Measurements from ENCODE around the gene CFAP126.
A peak's percentile ranks its signal among the peaks of the same experiment; 100 is the strongest.
"Not testable (repeated sequence)": the region's sequence is repeated elsewhere in the genome, so short reads cannot be mapped to it uniquely, and the experiment has no call there.

Gene CFAP126

DNA sequence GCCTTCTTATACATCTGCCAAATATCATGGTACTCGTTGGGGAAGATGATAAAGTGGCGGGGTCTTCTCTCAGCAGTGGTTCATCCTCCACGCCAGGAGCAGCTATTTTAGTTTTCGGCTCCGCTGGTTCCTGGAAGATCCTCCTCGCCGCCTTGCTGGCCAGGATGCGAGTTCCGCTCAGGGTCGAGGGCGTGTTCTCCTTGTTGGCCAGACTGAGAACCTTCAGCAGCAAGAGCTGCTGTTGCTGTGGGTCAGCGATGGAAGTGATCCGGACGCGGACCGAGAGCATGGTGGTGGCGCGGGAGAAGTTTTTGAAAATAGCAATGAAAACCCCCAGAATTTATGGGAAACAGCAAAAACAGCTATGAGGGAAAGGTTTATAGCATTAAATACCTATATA, 11.4 kb upstream of the CFAP126 start:
- no peak for DNase-seq

DNA sequence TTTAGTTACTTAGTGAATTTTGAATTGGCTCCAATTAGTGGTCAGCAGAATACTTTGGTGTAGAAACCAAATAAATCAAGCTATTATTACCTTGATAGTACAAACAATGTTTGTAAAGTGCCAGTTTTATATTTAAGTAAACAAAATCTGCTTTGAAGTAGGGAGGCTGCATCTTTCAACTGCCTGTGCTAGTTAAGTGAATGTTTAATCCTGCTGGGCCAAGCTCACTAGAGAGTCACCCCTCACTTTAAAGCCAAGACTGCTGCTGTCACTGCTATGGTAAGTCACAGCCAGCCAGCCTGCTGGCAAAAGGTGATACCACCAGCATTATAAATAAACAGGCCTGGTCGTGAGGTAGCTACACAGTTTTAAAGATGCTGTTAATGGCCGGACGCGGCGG, 10.3 kb upstream of the CFAP126 start:
- no peak for DNase-seq

DNA sequence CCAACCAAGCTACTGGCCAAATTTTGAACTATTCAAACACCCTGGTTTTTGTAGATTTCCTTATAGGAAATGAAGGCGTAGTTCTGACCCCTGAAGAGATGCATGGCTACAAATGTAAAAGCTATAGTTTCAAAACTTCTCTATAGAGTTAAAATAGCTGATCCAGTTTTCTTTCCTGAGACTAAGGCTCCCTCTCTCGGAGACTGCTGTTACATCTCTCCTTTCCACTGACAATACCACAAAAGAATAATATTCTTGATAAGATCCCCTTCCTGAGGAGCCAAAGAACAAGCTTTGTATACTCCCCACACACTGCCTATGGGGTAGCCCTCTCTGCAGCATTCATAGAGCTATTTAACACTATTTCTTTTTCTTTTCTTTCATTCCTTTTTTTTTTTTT, 6.7 kb upstream of the CFAP126 start:
- no peak for DNase-seq

DNA sequence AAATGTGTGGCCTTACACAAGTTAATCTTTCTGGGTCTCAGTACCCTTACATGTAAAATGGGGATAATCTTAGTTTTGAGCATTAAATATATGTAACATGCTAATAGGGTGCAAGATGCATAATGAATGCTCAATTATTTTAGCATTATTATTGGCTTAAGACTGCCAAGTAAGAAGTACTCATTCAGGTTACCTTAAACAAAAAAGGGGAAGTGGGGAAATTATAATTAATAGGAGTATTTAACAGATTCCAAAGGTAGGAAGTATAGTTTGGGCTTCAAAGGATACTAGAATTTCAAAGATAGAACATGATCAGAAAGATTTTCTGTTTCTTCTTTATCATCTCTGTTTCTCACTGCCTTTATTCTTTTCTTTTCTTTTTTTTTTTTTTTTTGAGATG, 5.8 kb upstream of the CFAP126 start:
- DNase-seq, result no peak

DNA sequence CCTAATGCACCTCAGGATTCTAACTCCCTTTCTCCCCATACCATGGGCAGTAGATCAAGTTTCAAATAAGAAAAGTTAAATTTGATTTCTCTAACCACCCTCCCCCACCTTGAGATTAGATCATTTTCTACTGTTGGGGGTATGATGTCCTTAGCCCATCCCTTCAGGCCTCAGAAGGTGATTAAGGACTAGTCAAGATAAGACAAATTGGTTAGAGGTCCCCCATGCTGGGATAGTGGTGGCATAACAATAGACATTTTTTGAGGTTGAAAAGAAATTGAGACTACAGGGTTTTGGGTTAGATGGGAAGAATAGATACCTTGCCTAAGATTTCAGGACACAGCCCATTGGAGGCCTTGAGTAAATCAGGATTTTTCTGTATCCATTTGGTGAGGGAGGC, 2.5 kb downstream of the CFAP126 start:
- no peak for DNase-seq

DNA sequence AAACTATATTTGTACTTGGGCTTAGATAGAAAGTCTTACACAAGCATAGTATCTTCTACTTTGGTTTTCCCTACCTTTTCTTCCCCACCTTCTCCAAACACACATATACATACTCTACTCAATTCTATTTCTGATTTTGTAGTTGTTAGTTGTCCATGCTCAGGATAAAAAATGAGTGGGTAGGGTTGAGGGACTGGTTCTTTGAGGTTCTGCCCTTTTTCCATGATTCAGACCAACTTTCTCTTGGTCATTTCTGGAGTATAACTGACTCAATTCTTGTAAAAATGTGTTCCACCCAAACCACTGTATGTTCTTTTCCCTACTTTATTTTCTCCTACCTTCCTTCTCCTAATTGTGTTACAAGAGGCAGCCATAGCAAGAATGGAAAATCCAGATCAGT, 3.3 kb downstream of the CFAP126 start:
- no peak for DNase-seq

DNA sequence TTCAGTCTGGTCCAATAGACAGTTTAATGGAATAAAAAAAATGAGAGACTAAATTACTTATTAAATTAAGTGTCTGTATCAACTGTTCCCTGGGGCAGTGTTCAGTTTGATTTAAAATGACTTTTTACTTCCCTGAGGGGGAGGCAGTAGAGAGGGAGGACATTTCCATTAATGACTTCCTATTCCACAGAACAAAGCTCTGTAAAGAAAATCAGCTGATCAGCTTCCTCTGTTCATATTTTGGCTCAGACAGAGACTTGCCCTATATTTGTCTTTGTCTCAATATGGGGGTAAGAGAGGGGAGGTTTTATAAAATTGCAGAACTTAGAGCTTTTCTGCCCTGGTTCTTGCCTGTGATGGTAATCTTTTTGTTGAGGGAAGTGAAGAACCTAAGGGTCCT, 8.4 kb downstream of the CFAP126 start:
- DNase-seq, result no peak

DNA sequence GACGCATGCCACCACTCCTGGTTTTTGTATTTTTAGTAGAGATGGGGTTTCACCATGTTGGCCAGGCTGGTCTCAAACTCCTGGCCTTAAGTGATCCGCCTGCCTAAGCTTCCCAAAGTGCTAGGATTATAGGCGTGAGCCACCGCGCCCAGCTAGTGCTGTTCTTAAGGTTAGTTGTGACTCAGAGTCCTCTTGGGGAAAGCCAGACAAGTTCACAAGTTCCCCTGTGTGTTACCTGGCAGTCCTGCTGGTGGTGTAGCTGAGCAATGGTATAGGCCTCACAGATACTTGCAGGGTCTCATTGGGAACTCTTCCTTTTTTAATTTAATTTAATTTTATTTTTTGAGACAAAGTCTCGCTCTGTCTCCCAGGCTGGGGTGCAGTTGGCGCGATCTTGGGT, 10.6 kb downstream of the CFAP126 start:
- no peak for DNase-seq

DNA sequence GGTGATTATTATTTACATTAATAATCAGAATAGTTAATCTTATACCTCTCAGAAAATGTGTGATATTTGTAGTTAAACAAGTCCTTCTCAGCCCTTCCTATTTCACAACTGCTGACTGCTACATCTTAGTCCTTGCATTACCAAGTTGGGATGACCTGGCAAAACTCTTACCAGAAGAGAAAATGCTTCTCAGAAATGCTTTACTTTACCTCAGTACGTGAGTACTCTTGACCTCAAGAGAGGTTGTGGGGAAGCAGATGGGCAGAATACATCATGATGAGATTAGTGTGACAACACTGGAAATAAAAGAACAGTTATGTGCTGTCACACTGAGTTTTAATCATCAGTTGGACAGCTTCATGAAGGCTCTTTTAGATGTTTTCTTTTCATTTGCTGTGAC, 16.2 kb downstream of the CFAP126 start:
- DNase-seq, result peak in 1 of 5 donors; percentile 6

DNA sequence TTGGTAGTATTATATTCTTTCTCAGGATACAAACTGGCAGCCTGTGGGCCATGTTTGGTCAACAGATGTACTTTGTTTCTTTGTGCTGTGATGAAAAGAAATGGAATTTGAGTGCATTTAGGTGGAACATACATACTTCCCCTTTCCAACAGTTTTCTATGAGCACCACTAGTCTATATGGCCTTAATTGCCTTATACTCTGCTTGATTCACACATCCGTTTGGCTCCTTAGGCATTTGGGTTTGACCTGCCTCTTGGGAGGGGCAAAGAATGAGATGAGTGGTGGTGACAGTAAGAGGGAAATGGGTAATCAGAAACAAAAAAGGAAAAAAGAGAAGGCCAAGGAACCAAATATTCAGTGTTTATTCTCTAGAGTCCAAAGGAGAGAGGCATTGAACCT, 17.0 kb downstream of the CFAP126 start:
- no peak for DNase-seq

DNA sequence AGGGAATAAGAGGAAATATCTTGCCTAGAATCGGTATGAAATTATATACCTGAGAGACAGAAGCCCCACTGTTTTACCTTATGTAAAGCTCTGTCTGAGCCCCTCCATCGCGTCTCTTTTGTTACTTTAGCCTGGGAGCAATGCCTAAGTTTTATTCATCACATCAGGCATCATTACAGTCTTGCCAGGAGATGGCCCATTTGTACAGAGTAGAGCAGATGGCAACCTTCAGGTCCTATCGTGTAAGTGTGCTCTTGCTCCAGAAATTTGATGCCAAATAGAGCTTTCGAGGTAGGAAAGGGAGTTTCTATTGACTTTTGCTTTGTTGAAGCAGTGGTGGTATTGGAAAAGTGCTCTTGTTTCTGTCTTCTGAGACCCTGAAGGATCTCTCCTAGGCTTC, 24.9 kb downstream of the CFAP126 start:
- DNase-seq, result no peak

DNA sequence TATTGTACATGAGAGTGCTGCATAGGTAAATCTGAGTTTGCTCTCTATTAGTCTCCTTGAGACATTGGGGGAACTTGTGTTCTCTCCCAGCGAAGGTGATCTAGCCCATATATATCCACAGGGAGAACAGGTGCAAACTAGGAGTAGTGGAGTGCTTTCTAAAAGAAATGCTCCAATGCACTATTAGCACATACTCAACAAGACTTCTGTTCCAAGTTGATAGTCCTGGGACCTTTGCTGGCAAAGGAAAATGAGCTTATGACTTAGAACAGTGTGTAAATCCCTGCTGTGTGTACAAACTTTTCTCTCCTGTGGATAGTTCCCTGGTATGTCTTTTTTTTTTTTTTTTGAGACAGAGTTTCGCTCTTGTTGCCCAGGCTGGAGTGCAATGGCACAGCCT, 25.5 kb downstream of the CFAP126 start:
- no peak for DNase-seq

DNA sequence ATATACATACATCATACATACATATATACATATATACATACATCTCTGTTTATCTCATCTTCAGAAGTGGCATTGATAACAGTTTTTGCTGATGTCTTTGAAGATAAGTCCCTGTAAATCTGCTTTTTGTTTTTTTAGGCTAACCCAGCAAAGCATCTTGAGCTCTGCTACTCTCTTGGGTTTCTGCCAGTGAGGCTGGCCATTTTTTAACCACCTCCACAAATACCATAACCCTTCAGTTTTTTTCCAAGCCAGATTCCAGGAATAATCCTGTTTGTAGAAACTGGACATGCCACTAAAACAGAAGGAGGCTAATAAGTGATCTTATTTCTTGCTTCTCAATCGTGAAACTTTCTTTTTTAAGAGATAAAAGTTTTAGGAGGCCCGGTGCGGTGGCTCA, 31.9 kb downstream of the CFAP126 start:
- DNase-seq, result no peak

DNA sequence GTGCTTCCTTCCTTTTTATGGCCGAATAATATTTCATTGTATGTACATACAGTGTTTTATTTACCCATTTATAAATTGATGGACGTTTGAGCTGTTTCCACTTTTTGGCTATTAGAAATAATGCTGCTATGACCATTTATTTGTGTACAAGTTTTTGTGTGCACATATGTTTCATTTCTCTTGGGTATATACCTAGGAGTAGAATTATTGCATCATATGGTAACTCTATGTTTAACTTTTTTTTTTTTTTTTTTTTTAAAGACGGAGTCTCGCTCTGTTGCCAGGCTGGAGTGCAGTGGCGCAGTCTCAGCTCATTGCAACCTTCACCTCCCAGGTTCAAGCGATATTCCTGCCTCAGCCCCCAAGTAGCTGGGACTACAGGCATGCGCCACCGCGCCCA, 34.5 kb downstream of the CFAP126 start:
- no peak for DNase-seq

DNA sequence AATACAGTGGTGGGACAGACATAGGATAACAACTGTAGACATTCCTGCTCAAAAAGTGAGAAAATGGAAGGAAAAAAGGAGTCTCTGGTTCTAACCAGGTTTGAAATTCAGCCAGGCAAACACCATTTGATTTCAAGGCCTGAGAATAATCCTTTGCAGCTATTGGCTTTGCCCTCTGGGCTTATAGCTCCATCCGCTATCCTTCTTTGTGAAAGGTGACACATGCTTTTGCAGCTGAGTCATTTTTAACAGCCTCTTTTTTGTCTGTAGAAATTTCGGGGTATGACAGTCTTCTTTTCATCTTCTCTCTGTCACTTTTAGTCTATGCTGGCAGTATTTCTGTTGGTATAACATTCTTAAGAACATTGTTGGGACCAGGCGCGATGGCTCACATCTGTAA, 37.3 kb downstream of the CFAP126 start:
- DNase-seq, result no peak

DNA sequence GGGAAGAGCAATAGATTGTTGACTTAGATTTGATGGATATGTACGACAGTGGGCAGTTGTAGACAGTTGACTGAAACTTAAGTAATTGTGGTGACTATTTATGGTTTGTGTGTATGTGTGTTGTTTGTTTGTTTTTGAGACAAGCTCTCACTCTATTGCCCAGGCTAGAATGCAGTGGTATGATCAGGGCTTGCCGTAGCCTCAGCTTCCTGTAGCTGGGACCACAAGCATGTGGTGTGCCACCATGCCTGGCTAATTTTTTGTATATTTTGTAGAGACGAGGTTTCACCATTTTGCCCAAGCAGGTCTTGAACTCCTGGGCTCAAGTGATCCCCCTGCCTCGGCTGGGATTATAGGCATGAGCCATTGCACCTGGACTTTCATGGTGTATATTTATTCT, 43.7 kb downstream of the CFAP126 start:
- DNase-seq, result peak in 1 of 5 donors; percentile 16

DNA sequence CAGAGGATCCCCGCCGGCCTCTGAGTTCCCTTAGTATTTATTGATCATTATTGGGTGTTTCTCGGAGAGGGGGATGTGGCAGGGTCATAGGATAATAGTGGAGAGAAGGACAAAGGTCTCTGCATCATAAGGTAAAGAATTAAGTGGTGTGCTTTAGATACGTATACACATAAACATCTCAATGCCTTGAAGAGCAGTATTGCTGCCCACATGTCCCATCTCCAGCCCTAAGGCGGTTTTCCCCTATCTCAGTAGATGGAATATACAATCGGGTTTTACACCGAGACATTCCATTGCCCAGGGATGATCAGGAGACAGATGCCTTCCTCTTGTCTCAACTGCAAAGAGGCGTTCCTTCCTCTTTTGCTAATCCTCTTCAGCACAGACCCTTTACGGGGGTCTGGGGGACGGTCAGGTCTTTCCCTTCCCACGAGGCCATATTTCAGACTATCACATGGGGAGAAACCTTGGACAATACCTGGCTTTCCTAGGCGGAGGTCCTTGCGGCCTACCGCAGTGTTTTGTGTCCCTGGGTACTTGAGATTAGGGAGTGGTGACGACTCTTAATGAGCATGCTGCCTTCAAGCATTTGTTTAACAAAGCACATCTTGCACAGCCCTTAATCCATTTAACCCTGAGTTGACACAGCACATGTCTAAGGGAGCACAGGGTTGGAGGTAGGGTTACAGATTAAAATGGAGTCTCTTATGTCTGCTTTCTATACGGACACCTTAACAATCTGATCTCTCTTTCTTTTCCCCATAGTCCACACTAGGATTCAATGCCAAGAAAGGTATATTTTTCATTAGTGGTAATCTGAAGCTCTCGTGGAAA, 51.6 kb downstream of the CFAP126 start:
- DNase-seq, result not testable (repeated sequence)

Data from T-helper 1 cell (primary cell).